Neural cell (in vitro differentiated cells): ENCODE measurements around the gene BHLHA9. TPM values are rescaled to one million over a fixed set of nuclear protein-coding genes. Genes with fewer than 3 reads are reported as not detected.

Experiments
- H2AFZ ChIP-seq: fragments of 200-600, 300-800 bp; sonication (generic), shearing (Covaris generic); 2 replicates; pipeline ENCODE4 v1.6.0; 2014; ENCODE audit warnings: low read depth, mild to moderate bottlenecking, antibody characterized with exemption, low read length, moderate library complexity
- H3F3A ChIP-seq: fragments of 200-600 bp; shearing (Covaris generic); 2 replicates; pipeline ENCODE4 v1.6.1; 2016; ENCODE audit warnings: mild to moderate bottlenecking, moderate library complexity, mixed read lengths, antibody characterized with exemption, low read length; ENCODE audit not compliant: insufficient read depth, poor library complexity, severe bottlenecking
- H3K27ac ChIP-seq: fragments of 200-600, 300-800 bp; sonication (generic), shearing (Covaris generic); 2 replicates; pipeline ENCODE4 v1.5.1; 2014; ENCODE audit warnings: mild to moderate bottlenecking, low read length, moderate library complexity
- H3K27me3 ChIP-seq: fragments of 300-800, 200-600 bp; sonication (generic), shearing (Covaris generic); 2 replicates; pipeline ENCODE4 v1.6.0; 2014; ENCODE audit warnings: mild to moderate bottlenecking, low read depth, low read length, moderate library complexity; ENCODE audit not compliant: insufficient read depth
- H3K36me3 ChIP-seq: fragments of 300-800, 200-600 bp; sonication (generic), shearing (Covaris generic); 2 replicates; pipeline ENCODE4 v1.5.1; 2014; ENCODE audit warnings: mild to moderate bottlenecking, antibody characterized with exemption, low read length, moderate library complexity; ENCODE audit not compliant: insufficient read depth
- H3K4me2 ChIP-seq: fragments of 300-800, 200-600 bp; sonication (generic), shearing (Covaris generic); 2 replicates; pipeline ENCODE4 v1.6.0; 2014; ENCODE audit warnings: mild to moderate bottlenecking, low read length
- H3K4me3 ChIP-seq: fragments of 300-800, 200-600 bp; sonication (generic), shearing (Covaris generic); 2 replicates; pipeline ENCODE4 v1.5.1; 2014; ENCODE audit warnings: mild to moderate bottlenecking, low read length, moderate library complexity
- H3K79me2 ChIP-seq: fragments of 200-600 bp; shearing (Covaris generic); replicated peaks from 2 replicates; pipeline ENCODE4 v1.6.0; 2014; ENCODE audit warnings: mild to moderate bottlenecking, low read length, moderate library complexity; ENCODE audit not compliant: insufficient read depth
- H3K9ac ChIP-seq: fragments of 300-800, 200-600 bp; sonication (generic), shearing (Covaris generic); 2 replicates; pipeline ENCODE4 v1.6.1; 2016; ENCODE audit warnings: mild to moderate bottlenecking, low read length, mixed read lengths
- H3K9me2 ChIP-seq: fragments of 200-600 bp; shearing (Covaris generic); 2 replicates; pipeline ENCODE4 v1.6.1; 2016; ENCODE audit warnings: mild to moderate bottlenecking, low read length, mixed read lengths; ENCODE audit not compliant: insufficient read depth
- H3K9me3 ChIP-seq: fragments of 200-600, 300-800 bp; sonication (generic), shearing (Covaris generic); 2 replicates; pipeline ENCODE4 v1.6.1; 2016; ENCODE audit warnings: mild to moderate bottlenecking, mixed run types, low read length, moderate library complexity, mixed read lengths
- H4K20me1 ChIP-seq: fragments of 200-600 bp; shearing (Covaris generic); 2 replicates; pipeline ENCODE4 v1.6.1; 2016; ENCODE audit warnings: mild to moderate bottlenecking, mixed run types; ENCODE audit not compliant: insufficient read depth
- CTCF ChIP-seq: fragments of 450-650 bp; IDR thresholded peaks from 2 replicates; pipeline ENCODE4 v1.5.1; 2014; ENCODE audit warnings: antibody characterized with exemption, mild to moderate bottlenecking, moderate library complexity; ENCODE audit not compliant: poor library complexity, severe bottlenecking
- EP300 ChIP-seq: fragments of 450-650 bp; conservative IDR thresholded peaks from 2 replicates; pipeline ENCODE4 v1.6.1; 2014; ENCODE audit warnings: antibody characterized with exemption, mild to moderate bottlenecking, moderate library complexity; ENCODE audit not compliant: poor library complexity, severe bottlenecking
- EZH2 ChIP-seq: fragments of 200-600, 300-800 bp; shearing (Covaris generic), sonication (generic); IDR thresholded peaks from 2 replicates; pipeline ENCODE4 v1.6.1; 2014; ENCODE audit warnings: antibody characterized with exemption, low read length, borderline replicate concordance, mild to moderate bottlenecking; ENCODE audit not compliant: insufficient read depth, poor library complexity, severe bottlenecking
- MXI1 ChIP-seq: fragments of 450-650 bp; conservative IDR thresholded peaks from 2 replicates; pipeline ENCODE4 v1.6.1; 2014; ENCODE audit warnings: antibody characterized with exemption, mild to moderate bottlenecking; ENCODE audit not compliant: poor library complexity, severe bottlenecking
- POLR2AphosphoS5 ChIP-seq: IDR thresholded peaks from 2 replicates; pipeline ENCODE4 v1.6.1; 2012
- RAD21 ChIP-seq: fragments of 450-650 bp; conservative IDR thresholded peaks from 2 replicates; pipeline ENCODE4 v1.6.1; 2014; ENCODE audit warnings: antibody characterized with exemption, mild to moderate bottlenecking, moderate library complexity
- REST ChIP-seq: IDR thresholded peaks from 2 replicates; pipeline ENCODE4 v1.6.1; 2012; ENCODE audit warnings: borderline replicate concordance
- SMC3 ChIP-seq: fragments of 450-650 bp; conservative IDR thresholded peaks from 2 replicates; pipeline ENCODE4 v1.6.1; 2014; ENCODE audit warnings: antibody characterized with exemption, mild to moderate bottlenecking, moderate library complexity; ENCODE audit not compliant: poor library complexity
- TAF1 ChIP-seq: IDR thresholded peaks from 2 replicates; pipeline ENCODE4 v1.6.1; 2012; ENCODE audit warnings: low read depth
- polyA plus RNA-seq: library from polyadenylated mRNA; depleted of rRNA; stranded (reverse); fragments of >200 nt; gene quantifications from 2 replicates; pipeline ENCODE4 v1.2.3, GENCODE V29; 2014

Gene BHLHA9
- polyA plus RNA-seq, 1 donor from 2014 or later: not detected

- Histone ChIP-seq H3K27me3 (no peaks in the 10 kb centered on the region), H3F3A (no peaks in the 10 kb centered on the region), H2AFZ (no peak overlapping the region), H3K36me3 (no peaks in the 10 kb centered on the region), H3K79me2 (no peaks in the 10 kb centered on the region), H3K9me2 (no peaks in the 10 kb centered on the region), H3K9me3 (no peaks in the 10 kb centered on the region), H4K20me1 (no peaks in the 10 kb centered on the region), H3K4me3 (no peak overlapping the region), H3K27ac (no peak overlapping the region), H3K4me2 (no peak overlapping the region), H3K9ac (no peak overlapping the region)
- TF ChIP-seq EP300 (no peak), POLR2AphosphoS5 (no peak), TAF1 (no peak), REST (no peak), RAD21 (no peak), CTCF (no peak), SMC3 (no peak), MXI1 (no peak), EZH2 (no peak)
Observed at GRCh38 chr17:1300371-1300905, 30.2 kb downstream of the BHLHA9 start.

DNA sequence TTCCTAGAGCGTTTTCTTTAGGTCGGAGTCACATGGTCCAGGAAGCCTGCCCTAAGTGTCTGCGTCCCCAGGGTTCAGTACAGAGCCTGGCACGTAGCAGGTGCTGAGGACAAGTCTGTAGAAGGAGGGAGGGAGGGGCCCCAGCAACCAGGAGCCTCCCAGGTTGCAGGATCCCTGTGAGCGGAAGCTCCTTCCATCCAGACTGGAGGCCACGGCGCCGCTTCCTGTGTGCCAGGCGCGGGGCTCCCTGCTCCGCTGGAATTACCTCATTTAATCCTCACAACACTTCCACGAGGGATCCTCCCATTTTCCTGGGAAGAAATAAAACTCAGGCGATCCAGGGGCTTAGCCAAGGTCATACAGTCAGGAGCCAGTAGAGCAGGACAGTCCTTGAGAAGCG is 31.3 kb downstream of the BHLHA9 start:
- H3K36me3 ChIP-seq: no peaks in the 10 kb centered on the region
- H3K9me3 ChIP-seq: no peaks in the 10 kb centered on the region
- H3K9ac ChIP-seq: no peak overlapping the region
- no peaks in the 10 kb centered on the region for H3F3A ChIP-seq
- H4K20me1 ChIP-seq: no peaks in the 10 kb centered on the region
- TF ChIP-seq RAD21: no peak
- TF ChIP-seq EP300: no peak
- TF ChIP-seq SMC3: no peak
- TF ChIP-seq REST: no peak
- no peak for TF ChIP-seq EZH2
- no peak for TF ChIP-seq POLR2AphosphoS5
- no peak for TF ChIP-seq CTCF
- TF ChIP-seq MXI1: no peak
- no peak for TF ChIP-seq TAF1
- H3K4me3 ChIP-seq: no peak overlapping the region
- H3K27ac ChIP-seq: no peak overlapping the region
- no peaks in the 10 kb centered on the region for H3K79me2 ChIP-seq
- no peak overlapping the region for H3K4me2 ChIP-seq
- no peaks in the 10 kb centered on the region for H3K9me2 ChIP-seq
- no peaks in the 10 kb centered on the region for H3K27me3 ChIP-seq
- no peak overlapping the region for H2AFZ ChIP-seq
